HEK293 (cell line): ENCODE results near the gene ALOX15.

Experiments
- CTCF ChIA-PET: fragments of 350-600 bp; formaldehyde crosslinking; extraction: SDS; loops from one replicate; lab custom pipeline; 2021; ENCODE audit warnings: antibody characterized with exemption; lab: Yijun Ruan, JAX
- POLR2A ChIA-PET: fragments of 300-600 bp; formaldehyde crosslinking; extraction: SDS; loops from one replicate; lab custom pipeline; 2020; ENCODE audit warnings: antibody characterized with exemption, inconsistent platforms; lab: Yijun Ruan, JAX
- H3K27ac ChIP-seq: fragments of 200-500 bp; sonication (Bioruptor generic); 2 replicates; pipeline ENCODE4 v1.5.1; 2014; ENCODE audit warnings: low read depth, low read length, control low read depth, inconsistent platforms; ENCODE audit errors: extremely low read depth
- H3K36me3 ChIP-seq, 2 experiments: fragments of 200-500 bp in 1 of 2; sonication (Bioruptor generic) in 1 of 2; 1 replicate in 1 of 2; 2 replicates in 1 of 2; pipeline ENCODE4 v1.5.1; 2014 to 2017; ENCODE audit warnings: inconsistent platforms in 2 of 2, low read length in 2 of 2; ENCODE audit not compliant: control insufficient read depth in 2 of 2, insufficient read depth in 1 of 2
- H3K4me1 ChIP-seq: fragments of 200-500 bp; sonication (Bioruptor generic); 2 replicates; pipeline ENCODE4 v1.5.1; 2014; ENCODE audit warnings: mild to moderate bottlenecking, low read length, inconsistent platforms; ENCODE audit not compliant: control insufficient read depth, insufficient read depth
- H3K4me3 ChIP-seq: 2 replicates; pipeline ENCODE4 v1.5.1; 2011; ENCODE audit warnings: low read depth, mild to moderate bottlenecking, control low read depth, low read length, moderate library complexity
- H3K9me3 ChIP-seq: fragments of 200-500 bp; sonication (Bioruptor generic); 2 replicates; pipeline ENCODE4 v1.5.1; 2014; ENCODE audit warnings: low read depth, low read length, inconsistent platforms; ENCODE audit not compliant: control insufficient read depth, insufficient read depth
- FEZF1 ChIP-seq: fragments of 450-650 bp; formaldehyde crosslinking; IDR thresholded peaks from 2 replicates; pipeline ENCODE4 v1.5.1; 2016; ENCODE audit warnings: missing biosample characterization, missing genetic modification characterization
- KLF9 ChIP-seq: fragments of 450-650 bp; formaldehyde crosslinking; IDR thresholded peaks from 2 replicates; pipeline ENCODE4 v1.5.1; 2016; ENCODE audit warnings: missing biosample characterization, missing genetic modification characterization, low read depth
- OVOL3 ChIP-seq: fragments of 450-650 bp; formaldehyde crosslinking; IDR thresholded peaks from 2 replicates; pipeline ENCODE4 v1.5.1; 2016; ENCODE audit warnings: missing biosample characterization, missing genetic modification characterization
- RBAK ChIP-seq: fragments of 450-650 bp; formaldehyde crosslinking; IDR thresholded peaks from 2 replicates; pipeline ENCODE4 v1.5.1; 2016; ENCODE audit warnings: missing biosample characterization, missing genetic modification characterization
- WT1 ChIP-seq: fragments of 450-650 bp; formaldehyde crosslinking; IDR thresholded peaks from 2 replicates; pipeline ENCODE4 v1.5.1; 2016; ENCODE audit warnings: missing biosample characterization, missing genetic modification characterization
- YY1 ChIP-seq: fragments of 450-650 bp; formaldehyde crosslinking; IDR thresholded peaks from 2 replicates; pipeline ENCODE4 v1.5.1; 2018; ENCODE audit warnings: missing biosample characterization, missing genetic modification characterization
- ZNF146 ChIP-seq: fragments of 450-650 bp; formaldehyde crosslinking; IDR thresholded peaks from 2 replicates; pipeline ENCODE4 v1.5.1; 2016; ENCODE audit warnings: missing biosample characterization, missing genetic modification characterization
- ZNF221 ChIP-seq: fragments of 450-650 bp; formaldehyde crosslinking; IDR thresholded peaks from 2 replicates; pipeline ENCODE4 v1.5.1; 2017; ENCODE audit warnings: missing biosample characterization, missing genetic modification characterization, borderline replicate concordance
- ZNF560 ChIP-seq: fragments of 450-650 bp; formaldehyde crosslinking; IDR thresholded peaks from 2 replicates; pipeline ENCODE4 v1.5.1; 2017; ENCODE audit warnings: missing biosample characterization, missing genetic modification characterization, borderline replicate concordance
- TF ChIP-seq, protein P1 (sequence below): fragments of 450-650 bp; formaldehyde crosslinking; conservative IDR thresholded peaks from 2 replicates; pipeline ENCODE4 v1.5.1; 2016; ENCODE audit warnings: low read depth, missing biosample characterization, missing genetic modification characterization
- TF ChIP-seq, protein P2 (sequence below): fragments of 450-650 bp; formaldehyde crosslinking; IDR thresholded peaks from 2 replicates; pipeline ENCODE4 v1.5.1; 2016; ENCODE audit warnings: missing biosample characterization, missing genetic modification characterization
- TF ChIP-seq, protein P3 (sequence below): fragments of 450-650 bp; formaldehyde crosslinking; IDR thresholded peaks from 2 replicates; pipeline ENCODE4 v1.5.1; 2016; ENCODE audit warnings: missing biosample characterization, missing genetic modification characterization
- TF ChIP-seq, protein P4 (sequence below): fragments of 450-650 bp; formaldehyde crosslinking; IDR thresholded peaks from 2 replicates; pipeline ENCODE4 v1.5.1; 2017; ENCODE audit warnings: missing biosample characterization, missing genetic modification characterization

Gene ALOX15

DNA sequence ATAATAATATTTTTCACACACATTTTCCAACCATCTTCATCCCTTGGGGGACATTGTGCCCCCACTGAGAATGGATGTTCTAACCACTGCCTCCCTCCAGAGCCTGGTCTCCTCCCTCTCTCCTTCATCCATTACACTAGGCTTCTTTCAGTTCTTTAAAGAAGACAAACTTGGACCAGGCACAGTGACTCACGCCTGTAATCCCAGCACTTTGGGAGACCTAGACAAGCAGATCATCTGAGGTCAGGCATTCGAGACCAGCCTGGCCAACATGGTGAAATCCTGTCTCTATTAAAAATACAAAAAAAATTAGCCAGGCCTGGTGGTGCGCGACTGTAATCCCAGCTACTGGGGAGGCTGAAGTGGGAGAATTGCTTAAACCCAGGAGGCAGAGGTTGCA, 6.5 kb downstream of the ALOX15 start:
- H3K36me3 ChIP-seq, result no peaks in the 10 kb centered on the region
- POLR2A ChIA-PET, result interaction anchor here (0.7 kb wide), 1 partner anchor 409 kb away, joined by 3 read pairs; no protein-coding TSS in a partner anchor
- no peak overlapping the region for H3K27ac ChIP-seq
- H3K9me3 ChIP-seq, result no peaks in the 10 kb centered on the region
- H3K4me3 ChIP-seq, result no peak overlapping the region
- CTCF ChIA-PET, result interaction anchor here (0.6 to 5.6 kb wide), 3 partner anchors 10 to 70 kb away, joined by 4 to 44 read pairs (median 5); no protein-coding TSS in a partner anchor
- TF ChIP-seq, protein P1, sequence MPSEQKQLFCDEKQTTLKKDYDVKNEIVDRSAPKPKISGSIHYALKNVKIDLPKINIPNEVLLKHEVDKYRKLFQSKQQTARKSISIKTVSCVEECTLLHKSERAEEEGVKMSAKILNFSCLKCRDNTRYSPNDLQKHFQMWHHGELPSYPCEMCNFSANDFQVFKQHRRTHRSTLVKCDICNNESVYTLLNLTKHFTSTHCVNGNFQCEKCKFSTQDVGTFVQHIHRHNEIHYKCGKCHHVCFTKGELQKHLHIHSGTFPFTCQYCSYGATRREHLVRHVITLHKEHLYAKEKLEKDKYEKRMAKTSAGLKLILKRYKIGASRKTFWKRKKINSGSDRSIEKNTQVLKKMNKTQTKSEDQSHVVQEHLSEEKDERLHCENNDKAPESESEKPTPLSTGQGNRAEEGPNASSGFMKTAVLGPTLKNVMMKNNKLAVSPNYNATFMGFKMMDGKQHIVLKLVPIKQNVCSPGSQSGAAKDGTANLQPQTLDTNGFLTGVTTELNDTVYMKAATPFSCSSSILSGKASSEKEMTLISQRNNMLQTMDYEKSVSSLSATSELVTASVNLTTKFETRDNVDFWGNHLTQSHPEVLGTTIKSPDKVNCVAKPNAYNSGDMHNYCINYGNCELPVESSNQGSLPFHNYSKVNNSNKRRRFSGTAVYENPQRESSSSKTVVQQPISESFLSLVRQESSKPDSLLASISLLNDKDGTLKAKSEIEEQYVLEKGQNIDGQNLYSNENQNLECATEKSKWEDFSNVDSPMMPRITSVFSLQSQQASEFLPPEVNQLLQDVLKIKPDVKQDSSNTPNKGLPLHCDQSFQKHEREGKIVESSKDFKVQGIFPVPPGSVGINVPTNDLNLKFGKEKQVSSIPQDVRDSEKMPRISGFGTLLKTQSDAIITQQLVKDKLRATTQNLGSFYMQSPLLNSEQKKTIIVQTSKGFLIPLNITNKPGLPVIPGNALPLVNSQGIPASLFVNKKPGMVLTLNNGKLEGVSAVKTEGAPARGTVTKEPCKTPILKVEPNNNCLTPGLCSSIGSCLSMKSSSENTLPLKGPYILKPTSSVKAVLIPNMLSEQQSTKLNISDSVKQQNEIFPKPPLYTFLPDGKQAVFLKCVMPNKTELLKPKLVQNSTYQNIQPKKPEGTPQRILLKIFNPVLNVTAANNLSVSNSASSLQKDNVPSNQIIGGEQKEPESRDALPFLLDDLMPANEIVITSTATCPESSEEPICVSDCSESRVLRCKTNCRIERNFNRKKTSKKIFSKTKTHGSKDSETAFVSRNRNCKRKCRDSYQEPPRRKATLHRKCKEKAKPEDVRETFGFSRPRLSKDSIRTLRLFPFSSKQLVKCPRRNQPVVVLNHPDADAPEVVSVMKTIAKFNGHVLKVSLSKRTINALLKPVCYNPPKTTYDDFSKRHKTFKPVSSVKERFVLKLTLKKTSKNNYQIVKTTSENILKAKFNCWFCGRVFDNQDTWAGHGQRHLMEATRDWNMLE, result no peak
- TF ChIP-seq FEZF1 (tag by site-specific recombination), result no peak
- no peak for TF ChIP-seq ZNF221 (tag by site-specific recombination)
- TF ChIP-seq WT1 (tag by site-specific recombination), result no peak
- TF ChIP-seq OVOL3 (tag by site-specific recombination), result no peak
- no peak for TF ChIP-seq YY1 (tag by site-specific recombination)
- no peak for TF ChIP-seq KLF9 (tag by site-specific recombination)
- TF ChIP-seq RBAK, result no peak
- no peaks in the 10 kb centered on the region for H3K4me1 ChIP-seq

DNA sequence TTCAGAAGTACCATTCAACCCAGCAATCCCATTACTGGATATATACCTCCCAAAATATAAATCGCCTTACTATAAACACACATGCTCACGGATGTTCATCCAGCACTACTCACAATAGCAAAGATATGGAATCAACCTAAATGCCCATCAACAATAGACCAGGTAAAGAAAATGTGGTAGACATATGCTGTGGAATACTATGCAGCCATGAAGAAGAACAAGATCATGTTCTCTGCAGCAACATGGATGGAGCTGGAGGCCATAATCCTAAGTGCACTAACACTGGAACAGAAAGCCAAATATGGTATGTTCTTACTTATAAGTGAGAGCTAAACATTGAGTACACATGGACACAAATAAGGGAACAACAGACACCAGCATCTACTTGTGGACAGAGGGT, 7.8 kb downstream of the ALOX15 start:
- TF ChIP-seq, protein P2, sequence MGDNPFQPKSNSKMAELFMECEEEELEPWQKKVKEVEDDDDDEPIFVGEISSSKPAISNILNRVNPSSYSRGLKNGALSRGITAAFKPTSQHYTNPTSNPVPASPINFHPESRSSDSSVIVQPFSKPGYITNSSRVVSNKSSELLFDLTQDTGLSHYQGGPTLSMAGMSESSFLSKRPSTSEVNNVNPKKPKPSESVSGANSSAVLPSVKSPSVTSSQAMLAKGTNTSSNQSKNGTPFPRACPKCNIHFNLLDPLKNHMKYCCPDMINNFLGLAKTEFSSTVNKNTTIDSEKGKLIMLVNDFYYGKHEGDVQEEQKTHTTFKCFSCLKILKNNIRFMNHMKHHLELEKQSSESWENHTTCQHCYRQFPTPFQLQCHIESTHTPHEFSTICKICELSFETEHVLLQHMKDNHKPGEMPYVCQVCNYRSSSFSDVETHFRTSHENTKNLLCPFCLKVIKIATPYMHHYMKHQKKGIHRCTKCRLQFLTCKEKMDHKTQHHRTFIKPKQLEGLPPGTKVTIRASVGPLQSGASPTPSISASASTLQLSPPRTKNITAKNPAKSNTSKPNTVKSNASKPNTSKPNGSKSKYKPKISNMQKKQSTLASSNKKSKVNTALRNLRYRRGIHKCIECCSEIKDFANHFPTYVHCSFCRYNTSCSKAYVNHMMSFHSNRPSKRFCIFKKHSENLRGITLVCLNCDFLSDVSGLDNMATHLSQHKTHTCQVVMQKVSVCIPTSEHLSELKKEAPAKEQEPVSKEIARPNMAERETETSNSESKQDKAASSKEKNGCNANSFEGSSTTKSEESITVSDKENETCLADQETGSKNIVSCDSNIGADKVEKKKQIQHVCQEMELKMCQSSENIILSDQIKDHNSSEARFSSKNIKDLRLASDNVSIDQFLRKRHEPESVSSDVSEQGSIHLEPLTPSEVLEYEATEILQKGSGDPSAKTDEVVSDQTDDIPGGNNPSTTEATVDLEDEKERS, result peak; percentile 88
- TF ChIP-seq, protein P3, sequence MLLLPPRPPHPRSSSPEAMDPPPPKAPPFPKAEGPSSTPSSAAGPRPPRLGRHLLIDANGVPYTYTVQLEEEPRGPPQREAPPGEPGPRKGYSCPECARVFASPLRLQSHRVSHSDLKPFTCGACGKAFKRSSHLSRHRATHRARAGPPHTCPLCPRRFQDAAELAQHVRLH (tag by site-specific recombination), result peak; percentile 90
- TF ChIP-seq, protein P4, sequence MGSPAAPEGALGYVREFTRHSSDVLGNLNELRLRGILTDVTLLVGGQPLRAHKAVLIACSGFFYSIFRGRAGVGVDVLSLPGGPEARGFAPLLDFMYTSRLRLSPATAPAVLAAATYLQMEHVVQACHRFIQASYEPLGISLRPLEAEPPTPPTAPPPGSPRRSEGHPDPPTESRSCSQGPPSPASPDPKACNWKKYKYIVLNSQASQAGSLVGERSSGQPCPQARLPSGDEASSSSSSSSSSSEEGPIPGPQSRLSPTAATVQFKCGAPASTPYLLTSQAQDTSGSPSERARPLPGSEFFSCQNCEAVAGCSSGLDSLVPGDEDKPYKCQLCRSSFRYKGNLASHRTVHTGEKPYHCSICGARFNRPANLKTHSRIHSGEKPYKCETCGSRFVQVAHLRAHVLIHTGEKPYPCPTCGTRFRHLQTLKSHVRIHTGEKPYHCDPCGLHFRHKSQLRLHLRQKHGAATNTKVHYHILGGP, result no peak
- no peak for TF ChIP-seq ZNF560
- TF ChIP-seq ZNF146, result peak; percentile 100
- Histone ChIP-seq H3K9me3 (no peaks in the 10 kb centered on the region), H3K36me3 (no peaks in the 10 kb centered on the region), H3K27ac (no peak overlapping the region), H3K4me1 (no peaks in the 10 kb centered on the region), H3K4me3 (no peak overlapping the region)
- ChIA-PET POLR2A (no interaction called here), CTCF (interaction anchor here (1.5 to 5.6 kb wide), 3 partner anchors 9 to 270 kb away, joined by 3 to 44 read pairs (median 5); partner anchors contain the start of gene CHRNE)
